Subcutaneous abdominal adipose tissue (tissue), 5 donors: ENCODE measurements around the gene NUDT14.

Experiments used
- H3K27ac ChIP-seq: one replicate; pipeline ENCODE4 v1.7.0; 2013; ENCODE audit warnings: low read depth, mild to moderate bottlenecking, inconsistent platforms, low read length, moderate library complexity
- H3K27me3 ChIP-seq, 5 donors: one replicate each; pipeline ENCODE4 v1.7.0; 2013; ENCODE audit warnings: low read length in 5 of 5, inconsistent platforms in 1 of 5; ENCODE audit not compliant: control insufficient read depth in 5 of 5, insufficient read depth in 4 of 5
- H3K36me3 ChIP-seq, 5 donors: one replicate each; pipeline ENCODE4 v1.7.0; 2013; ENCODE audit warnings: low read length in 5 of 5; ENCODE audit not compliant: control insufficient read depth in 5 of 5, insufficient read depth in 5 of 5
- H3K4me1 ChIP-seq, 5 donors: one replicate each; pipeline ENCODE4 v1.7.0; 2013; ENCODE audit warnings: low read length in 5 of 5, mild to moderate bottlenecking in 3 of 5, moderate library complexity in 1 of 5; ENCODE audit not compliant: control insufficient read depth in 5 of 5, insufficient read depth in 5 of 5
- H3K4me3 ChIP-seq, 5 donors: one replicate each; pipeline ENCODE4 v1.7.0; 2013; ENCODE audit warnings: low read length in 5 of 5, low read depth in 1 of 5
- H3K9ac ChIP-seq, 5 donors: one replicate each; pipeline ENCODE4 v1.7.0; 2013; ENCODE audit warnings: low read length in 5 of 5, mild to moderate bottlenecking in 4 of 5, moderate library complexity in 3 of 5
- H3K9me3 ChIP-seq, 5 donors: one replicate each; pipeline ENCODE4 v1.7.0; 2013; ENCODE audit warnings: low read length in 5 of 5; ENCODE audit not compliant: control insufficient read depth in 5 of 5
- donor health status: healthy.
- donor health status: healthy.
- donor health status: healthy.
- donor health status: healthy.
- donor health status: healthy.

The NUDT14 gene

GRCh38 chr14:105187935-105188524, 6.9 kb upstream of the NUDT14 start:
- H3K36me3 ChIP-seq: no peaks in the 10 kb centered on the region
- peaks cover 3 to 26% (median 18%) of the 10 kb centered on the region in 5 donors for H3K27me3 ChIP-seq
- H3K4me3 ChIP-seq: no peak overlapping the region

GRCh38 chr14:105187116-105187515, 6.0 kb upstream of the NUDT14 start:
- H3K9me3 ChIP-seq: peaks cover 0 to 7% (median 0%) of the 10 kb centered on the region in 5 donors
- H3K4me1 ChIP-seq: peaks cover 0 to 13% (median 7%) of the 10 kb centered on the region in 5 donors
- H3K9ac ChIP-seq: no peak overlapping the region
- no peak overlapping the region for H3K4me3 ChIP-seq
- peaks cover 0 to 23% (median 14%) of the 10 kb centered on the region in 5 donors for H3K27me3 ChIP-seq
- no peak overlapping the region for H3K27ac ChIP-seq
- no peaks in the 10 kb centered on the region for H3K36me3 ChIP-seq

More at GRCh38 chr14:105187935-105188524, 6.9 kb upstream of the NUDT14 start:
- H3K9me3 ChIP-seq: peaks cover 0 to 7% (median 0%) of the 10 kb centered on the region in 5 donors
- no peak overlapping the region for H3K27ac ChIP-seq
- peaks cover 0 to 9% (median 5%) of the 10 kb centered on the region in 5 donors for H3K4me1 ChIP-seq
- no peak overlapping the region for H3K9ac ChIP-seq

- Histone ChIP-seq H3K9me3 (peaks cover 0 to 7% (median 0%) of the 10 kb centered on the region in 5 donors), H3K9ac (no peak overlapping the region), H3K27ac (no peak overlapping the region), H3K4me1 (peaks cover 0 to 22% (median 12%) of the 10 kb centered on the region in 5 donors), H3K27me3 (peaks cover 0 to 18% (median 8%) of the 10 kb centered on the region in 5 donors), H3K4me3 (no peak overlapping the region), H3K36me3 (no peaks in the 10 kb centered on the region)
Measured at GRCh38 chr14:105185973-105186372, 4.9 kb upstream of the NUDT14 start.

- Histone ChIP-seq H3K27me3 (peaks cover 0 to 13% (median 8%) of the 10 kb centered on the region in 5 donors), H3K36me3 (no peaks in the 10 kb centered on the region), H3K27ac (no peak overlapping the region), H3K9me3 (peaks cover 0 to 7% (median 0%) of the 10 kb centered on the region in 5 donors), H3K4me1 (peaks cover 3 to 30% (median 19%) of the 10 kb centered on the region in 5 donors), H3K4me3 (no peak overlapping the region), H3K9ac (no peak overlapping the region)
Measured at GRCh38 chr14:105185001-105185400, 3.9 kb upstream of the NUDT14 start.

GRCh38 chr14:105184461-105184860, 3.3 kb upstream of the NUDT14 start:
- Histone ChIP-seq H3K27me3 (peaks cover 0 to 11% (median 7%) of the 10 kb centered on the region in 5 donors), H3K4me1 (peaks cover 3 to 35% (median 25%) of the 10 kb centered on the region in 5 donors), H3K4me3 (no peak overlapping the region), H3K9me3 (peaks cover 0 to 7% (median 0%) of the 10 kb centered on the region in 5 donors), H3K36me3 (no peaks in the 10 kb centered on the region), H3K9ac (no peak overlapping the region), H3K27ac (no peak overlapping the region)

GRCh38 chr14:105182296-105183020, 1.3 kb upstream of the NUDT14 start:
- H3K4me1 ChIP-seq: peaks cover 5 to 53% (median 41%) of the 10 kb centered on the region in 5 donors
- no peaks in the 10 kb centered on the region for H3K36me3 ChIP-seq
- H3K9ac ChIP-seq: peak overlapping the region in 1 of 5 donors; percentile 25
- no peak overlapping the region for H3K4me3 ChIP-seq
- no peaks in the 10 kb centered on the region for H3K9me3 ChIP-seq
- peaks cover 0 to 4% (median 0%) of the 10 kb centered on the region in 5 donors for H3K27me3 ChIP-seq
- no peak overlapping the region for H3K27ac ChIP-seq

- no peak overlapping the region for H3K27ac ChIP-seq
- no peak overlapping the region for H3K9ac ChIP-seq
- no peaks in the 10 kb centered on the region for H3K9me3 ChIP-seq
- peaks cover 0 to 4% (median 0%) of the 10 kb centered on the region in 5 donors for H3K27me3 ChIP-seq
- no peaks in the 10 kb centered on the region for H3K36me3 ChIP-seq
- H3K4me3 ChIP-seq: peak overlapping the region in 2 of 5 donors; percentile 22 to 55
- H3K4me1 ChIP-seq: peaks cover 6 to 60% (median 48%) of the 10 kb centered on the region in 5 donors
Measured at GRCh38 chr14:105181549-105182295, 610 bp upstream of the NUDT14 start.

GRCh38 chr14:105179191-105179590, 1.9 kb downstream of the NUDT14 start:
- no peak overlapping the region for H3K27ac ChIP-seq
- H3K4me3 ChIP-seq: no peak overlapping the region
- H3K27me3 ChIP-seq: no peaks in the 10 kb centered on the region
- H3K36me3 ChIP-seq: no peaks in the 10 kb centered on the region
- H3K9ac ChIP-seq: no peak overlapping the region
- H3K9me3 ChIP-seq: no peaks in the 10 kb centered on the region
- H3K4me1 ChIP-seq: peaks cover 11 to 79% (median 67%) of the 10 kb centered on the region in 5 donors

- no peak overlapping the region for H3K4me3 ChIP-seq
- no peaks in the 10 kb centered on the region for H3K9me3 ChIP-seq
- no peaks in the 10 kb centered on the region for H3K27me3 ChIP-seq
- H3K36me3 ChIP-seq: no peaks in the 10 kb centered on the region
- H3K27ac ChIP-seq: no peak overlapping the region
- peaks cover 11 to 82% (median 69%) of the 10 kb centered on the region in 5 donors for H3K4me1 ChIP-seq
- no peak overlapping the region for H3K9ac ChIP-seq
Measured at GRCh38 chr14:105178868-105179140, 2.3 kb downstream of the NUDT14 start.
